K562 (cell line): ENCODE measurements around the gene ARID3C.

Experiments
- ARID2 ChIP-seq: fragments of 450-650 bp; IDR thresholded peaks from 2 replicates; pipeline ENCODE4 v1.6.1; 2017; ENCODE audit warnings: antibody characterized with exemption, mild to moderate bottlenecking
- CTCF ChIP-seq, 3 experiments: IDR thresholded peaks in 2 of 3; conservative IDR thresholded peaks in 1 of 3; 2 replicates each; pipeline ENCODE4 v1.5.1; 2011 to 2012; ENCODE audit warnings: low read length in 3 of 3, mild to moderate bottlenecking in 3 of 3, control low read depth in 2 of 3, improper control_type of control experiment in 1 of 3, inconsistent platforms in 1 of 3, low read depth in 1 of 3, mixed read lengths in 1 of 3, moderate library complexity in 1 of 3; ENCODE audit not compliant: insufficient read depth in 2 of 3
- HNRNPUL1 ChIP-seq: fragments of 200-400 bp; formaldehyde crosslinking; IDR thresholded peaks from 2 replicates; pipeline ENCODE4 v1.6.1; 2017; ENCODE audit warnings: low read length
- MXI1 ChIP-seq: IDR thresholded peaks from 2 replicates; pipeline ENCODE4 v1.6.1; 2011; ENCODE audit warnings: low read depth, mild to moderate bottlenecking, improper control_type of control experiment, low read length
- U2AF1 ChIP-seq: fragments of 200-400 bp; formaldehyde crosslinking; optimal IDR thresholded peaks from 2 replicates; pipeline ENCODE3; 2017; ENCODE audit warnings: mild to moderate bottlenecking, low read depth, low read length, moderate library complexity

DNA sequence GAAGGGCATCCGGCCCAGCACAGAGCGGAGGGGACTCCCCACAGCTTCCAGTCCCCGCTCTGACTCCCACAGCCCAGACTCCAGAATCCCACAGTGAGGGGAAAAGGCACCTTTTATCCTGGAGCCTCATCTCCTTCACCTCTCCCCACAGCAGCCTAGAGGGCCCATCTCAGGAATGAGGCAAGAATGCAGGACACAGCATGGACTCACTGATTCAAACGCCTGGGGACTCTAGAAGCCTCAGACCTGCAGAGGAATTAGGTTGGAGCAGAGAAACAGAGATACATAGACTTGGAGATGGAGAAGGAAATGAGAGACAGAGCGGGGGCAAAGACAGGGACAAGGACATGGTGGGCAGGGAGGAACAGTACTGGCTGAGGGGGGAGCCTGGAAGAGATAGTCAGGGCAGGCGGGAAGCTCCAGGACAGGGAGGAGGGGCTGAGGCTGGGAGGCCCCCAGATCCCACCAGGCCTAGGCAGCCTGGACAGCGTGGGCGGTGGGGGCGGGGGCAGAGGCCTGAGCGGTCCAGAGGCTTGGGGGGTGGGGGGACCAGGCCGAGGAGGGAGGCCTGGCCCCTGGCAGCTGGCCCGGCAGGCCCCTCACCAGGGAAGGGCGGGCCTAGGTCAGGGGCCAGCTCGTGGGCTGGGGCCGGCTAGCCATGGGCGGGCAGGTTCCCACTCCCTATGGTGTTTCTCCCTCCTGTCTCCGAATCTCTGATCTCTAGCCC, 55.1 kb downstream of the ARID3C start:
- TF ChIP-seq MXI1: no peak
- TF ChIP-seq ARID2: no peak
- no peak for TF ChIP-seq CTCF (IDR thresholded peaks at IDR 0.05 in 2 of 3, conservative IDR thresholded peaks at IDR 0.05 in 1 of 3; ENCODE audit: insufficient read depth in 2 of 3, low read depth in 1 of 3, low read length in 3 of 3)
- TF ChIP-seq HNRNPUL1: no peak
- TF ChIP-seq U2AF1: no peak
